Large intestine (tissue), 3 donors: Measurements from ENCODE around the gene ACTN4. TPM values are rescaled to one million over a fixed set of nuclear protein-coding genes. Genes with fewer than 3 reads are reported as not detected.

ENCODE experiments used
- DNase-seq, 2 donors: peaks; one replicate each; pipeline versions ENCODE4 v3.0.0 to v3.0.0-alpha.2; 2013
- H3K27ac ChIP-seq: one replicate; pipeline ENCODE4 v1.5.1; 2013; ENCODE audit warnings: low read length
- H3K27me3 ChIP-seq: 2 replicates; pipeline ENCODE4 v1.6.1; 2013; ENCODE audit warnings: low read length; ENCODE audit not compliant: control insufficient read depth, insufficient read depth
- H3K36me3 ChIP-seq: 2 replicates; pipeline ENCODE4 v1.6.1; 2013; ENCODE audit warnings: low read length; ENCODE audit not compliant: control insufficient read depth, insufficient read depth
- H3K4me1 ChIP-seq: one replicate; pipeline ENCODE4 v1.6.1; 2013; ENCODE audit warnings: low read length; ENCODE audit not compliant: control insufficient read depth, insufficient read depth
- H3K4me3 ChIP-seq: one replicate; pipeline ENCODE4 v1.5.1; 2013; ENCODE audit warnings: low read length
- H3K9me3 ChIP-seq: one replicate; pipeline ENCODE4 v1.6.1; 2013; ENCODE audit warnings: mild to moderate bottlenecking, low read depth, low read length, moderate library complexity; ENCODE audit not compliant: control insufficient read depth
- WGBS: methylation state at CpG from one replicate; pipeline ENCODE4 v1.1.5; 2013; ENCODE audit warnings: low lambda C conversion rate; ENCODE audit not compliant: insufficient coverage; 5-methylcytosine and 5-hydroxymethylcytosine counted together
- polyA plus RNA-seq: library from polyadenylated mRNA; unstranded; fragments of 120-200 nt; gene quantifications from one replicate; pipeline ENCODE4 v1.2.1, GENCODE V29; 2013

Gene ACTN4
- polyA plus RNA-seq, 1 donor = 747 TPM

DNA sequence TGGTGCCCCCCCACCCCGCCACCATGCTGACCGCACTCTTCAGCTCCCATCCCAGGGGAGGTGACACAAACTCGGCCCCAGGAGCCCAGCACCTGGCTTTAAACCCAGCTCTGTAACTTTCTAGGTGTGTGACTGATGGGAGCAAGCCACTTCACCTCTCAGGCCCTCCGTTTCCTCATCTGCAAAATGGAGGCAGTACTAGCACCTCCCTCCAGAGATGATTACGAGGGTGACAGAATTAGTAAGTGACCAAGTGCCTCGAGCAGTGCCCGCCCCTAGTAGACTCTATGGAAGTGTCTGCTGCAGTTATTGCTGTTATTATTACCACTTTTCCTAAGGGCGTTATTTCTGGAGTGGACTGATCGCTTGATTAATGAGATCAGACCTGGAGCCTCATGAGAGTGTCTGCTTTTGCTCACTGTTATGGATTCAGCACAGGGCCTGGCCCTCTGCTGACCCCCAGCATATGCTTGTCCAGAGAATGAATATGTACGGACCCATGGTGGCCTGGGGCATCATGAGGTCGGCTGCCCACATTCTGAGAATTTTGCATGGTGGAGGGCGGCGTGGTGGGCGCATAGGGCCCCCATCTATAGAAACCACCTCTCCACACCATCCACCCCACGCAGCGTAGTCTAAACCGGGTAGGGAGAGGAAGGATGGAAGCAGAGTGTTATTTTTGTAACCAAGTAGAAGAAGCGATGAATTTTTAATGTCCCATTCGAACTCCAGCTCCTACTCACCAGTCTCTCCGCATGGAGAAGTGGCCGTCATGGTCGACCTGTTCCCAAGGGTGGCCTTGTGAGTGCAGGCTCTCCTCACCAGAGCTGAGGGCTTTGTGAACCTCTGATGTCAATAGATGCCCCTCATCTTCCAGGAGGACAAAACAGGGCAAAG, 48.6 kb downstream of the ACTN4 start:
- peak overlapping the region; percentile 99 for H3K27ac ChIP-seq
- peaks cover 85% of the 10 kb centered on the region for H3K36me3 ChIP-seq
- no CpG with 5 or more reads among the region's 22 CpGs for WGBS
- H3K27me3 ChIP-seq = no peaks in the 10 kb centered on the region
- H3K4me1 ChIP-seq = peaks cover 99% of the 10 kb centered on the region
- H3K9me3 ChIP-seq = no peaks in the 10 kb centered on the region
- no peak for DNase-seq
- H3K4me3 ChIP-seq = no peak overlapping the region

DNA sequence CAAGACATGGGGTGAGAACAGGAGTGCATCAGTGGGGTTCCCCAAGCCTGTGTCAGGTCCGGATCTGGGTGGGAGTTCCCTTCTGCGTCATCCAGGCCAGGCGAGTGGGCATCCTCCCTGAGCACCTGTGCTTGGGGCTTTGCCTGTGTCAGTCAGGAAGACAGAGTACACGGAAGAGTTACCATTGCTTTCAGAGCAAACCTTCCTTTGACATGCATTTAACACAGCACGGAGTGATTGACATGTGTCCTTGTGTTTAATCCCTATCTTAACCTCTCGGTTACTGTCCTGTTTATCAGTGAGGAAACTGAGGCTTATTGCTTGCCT, 49.2 kb downstream of the ACTN4 start:
- 100% methylated on average over 1 of the region's 6 CpGs for WGBS
- peaks cover 100% of the 10 kb centered on the region for H3K4me1 ChIP-seq

DNA sequence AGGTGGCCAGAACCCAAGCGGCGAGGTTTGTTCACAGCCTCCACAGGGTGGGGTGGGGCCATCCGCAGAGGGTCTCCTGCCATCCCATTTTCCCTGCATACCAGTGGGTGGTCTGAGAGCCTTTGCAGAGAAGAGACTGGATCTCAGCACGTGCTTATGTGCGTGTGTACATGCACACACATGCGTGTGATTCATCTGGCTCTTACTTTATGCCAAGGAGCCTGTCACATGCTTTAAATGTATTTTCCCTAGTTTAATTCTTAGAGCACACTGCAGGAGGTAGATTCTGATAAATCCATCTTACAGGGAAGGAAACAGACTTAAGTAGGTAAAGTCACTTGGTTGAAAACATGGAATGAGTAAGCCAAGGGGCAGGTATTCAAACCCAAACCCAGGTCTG, 49.7 kb downstream of the ACTN4 start:
- Histone ChIP-seq H3K9me3 (no peaks in the 10 kb centered on the region), H3K27me3 (no peaks in the 10 kb centered on the region), H3K4me3 (no peak overlapping the region), H3K36me3 (peaks cover 92% of the 10 kb centered on the region), H3K4me1 (peaks cover 100% of the 10 kb centered on the region), H3K27ac (peak overlapping the region; percentile 99)
- DNase-seq = no peak
- no CpG with 5 or more reads among the region's 6 CpGs for WGBS

More for the DNA sequence above, 49.2 kb downstream of the ACTN4 start:
- Histone ChIP-seq H3K4me3 (no peak overlapping the region), H3K36me3 (peaks cover 90% of the 10 kb centered on the region), H3K9me3 (no peaks in the 10 kb centered on the region), H3K27ac (peak overlapping the region; percentile 99), H3K27me3 (no peaks in the 10 kb centered on the region)
- no peak for DNase-seq

DNA sequence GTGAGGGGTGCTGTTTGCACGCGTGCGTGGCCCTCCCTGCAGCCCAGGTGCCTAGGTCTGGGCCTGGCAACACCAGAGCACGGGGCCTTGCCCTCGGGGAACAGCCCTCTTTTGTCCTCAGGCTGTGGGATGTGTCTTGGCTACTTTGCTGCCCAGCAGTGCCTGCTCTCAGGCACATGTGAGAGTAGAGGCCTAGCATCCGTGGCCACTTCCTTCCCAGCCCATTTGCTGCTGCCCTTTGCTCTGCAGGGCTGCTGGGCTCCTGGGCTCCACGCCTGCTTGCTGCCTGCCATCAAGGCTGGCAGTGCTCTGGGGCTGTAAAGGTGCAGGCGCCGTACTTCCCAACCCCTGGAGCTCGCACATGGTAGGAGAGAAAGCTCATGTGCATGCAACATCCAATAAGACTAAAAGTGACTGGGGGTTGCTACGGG, 50.2 kb downstream of the ACTN4 start:
- Histone ChIP-seq H3K36me3 (peaks cover 93% of the 10 kb centered on the region), H3K4me1 (peaks cover 100% of the 10 kb centered on the region), H3K9me3 (no peaks in the 10 kb centered on the region), H3K4me3 (no peak overlapping the region), H3K27me3 (no peaks in the 10 kb centered on the region), H3K27ac (peak overlapping the region; percentile 99)
- no peak for DNase-seq
- no CpG with 5 or more reads among the region's 11 CpGs for WGBS

DNA sequence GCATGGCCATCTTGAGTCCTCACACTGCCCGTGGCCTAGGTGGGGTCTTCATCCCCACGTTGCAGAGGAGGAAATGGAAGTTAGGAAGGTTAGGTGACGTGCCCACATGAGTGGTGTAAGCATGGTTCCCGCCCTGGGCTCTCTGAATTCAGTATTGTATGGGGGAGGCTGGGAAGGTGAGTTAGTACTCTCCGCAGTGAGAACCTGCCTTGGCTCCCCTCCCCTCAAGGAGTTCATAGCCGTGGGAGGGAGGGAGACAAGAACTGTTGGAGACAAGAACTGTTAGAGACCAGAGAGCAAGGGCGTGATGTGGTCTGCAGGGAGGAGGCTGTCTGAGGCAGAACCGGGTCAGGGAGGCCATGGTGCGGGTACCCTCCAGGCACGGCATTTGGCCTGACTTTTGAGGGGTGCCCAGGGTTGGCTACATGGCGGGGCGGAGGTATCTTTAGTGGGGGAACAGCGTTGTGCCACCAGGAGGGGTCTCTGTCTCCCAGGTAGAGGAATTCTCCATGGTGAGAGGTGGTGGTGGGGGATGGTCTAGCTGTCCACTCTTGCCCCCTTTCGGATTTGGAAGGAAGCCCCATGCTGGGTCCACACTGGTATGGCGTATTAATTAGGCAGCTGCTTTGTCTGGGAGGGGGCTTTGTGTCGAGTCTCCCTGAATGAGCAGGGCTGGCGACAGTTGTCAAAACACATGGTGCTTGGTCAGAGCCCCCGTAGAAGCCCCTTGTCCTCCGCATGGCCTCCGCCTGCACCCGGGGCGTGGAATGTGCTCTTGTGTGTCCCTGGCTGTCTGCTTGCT, 51.0 kb downstream of the ACTN4 start:
- peak overlapping the region; percentile 99 for H3K27ac ChIP-seq
- peaks cover 93% of the 10 kb centered on the region for H3K36me3 ChIP-seq
- H3K9me3 ChIP-seq = no peaks in the 10 kb centered on the region
- peaks cover 100% of the 10 kb centered on the region for H3K4me1 ChIP-seq
- no peak overlapping the region for H3K4me3 ChIP-seq
- 53% methylated on average over 2 of the region's 22 CpGs for WGBS
- no peak for DNase-seq
- no peaks in the 10 kb centered on the region for H3K27me3 ChIP-seq

DNA sequence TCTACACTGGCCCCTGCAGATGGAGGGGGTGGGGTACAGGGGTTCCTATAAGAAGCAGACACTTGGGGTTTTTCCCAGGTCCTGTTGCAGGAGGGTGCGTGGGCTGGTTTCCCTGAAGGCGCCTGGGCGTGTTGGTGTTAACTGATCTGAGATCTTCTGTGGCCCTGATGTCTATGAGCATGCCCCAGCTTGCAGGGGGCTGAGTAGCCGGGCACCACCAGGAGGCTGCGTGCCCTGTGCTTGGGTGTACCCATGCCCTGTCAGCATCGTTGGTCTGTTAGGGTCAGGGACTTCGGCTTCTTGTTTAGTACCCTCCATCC, 51.5 kb downstream of the ACTN4 start:
- no peaks in the 10 kb centered on the region for H3K9me3 ChIP-seq
- WGBS = no CpG with 5 or more reads among the region's 7 CpGs
- H3K27me3 ChIP-seq = no peaks in the 10 kb centered on the region
- H3K36me3 ChIP-seq = peaks cover 93% of the 10 kb centered on the region
- H3K4me1 ChIP-seq = peaks cover 100% of the 10 kb centered on the region
- no peak overlapping the region for H3K4me3 ChIP-seq
- DNase-seq = no peak
- peak overlapping the region; percentile 99 for H3K27ac ChIP-seq

DNA sequence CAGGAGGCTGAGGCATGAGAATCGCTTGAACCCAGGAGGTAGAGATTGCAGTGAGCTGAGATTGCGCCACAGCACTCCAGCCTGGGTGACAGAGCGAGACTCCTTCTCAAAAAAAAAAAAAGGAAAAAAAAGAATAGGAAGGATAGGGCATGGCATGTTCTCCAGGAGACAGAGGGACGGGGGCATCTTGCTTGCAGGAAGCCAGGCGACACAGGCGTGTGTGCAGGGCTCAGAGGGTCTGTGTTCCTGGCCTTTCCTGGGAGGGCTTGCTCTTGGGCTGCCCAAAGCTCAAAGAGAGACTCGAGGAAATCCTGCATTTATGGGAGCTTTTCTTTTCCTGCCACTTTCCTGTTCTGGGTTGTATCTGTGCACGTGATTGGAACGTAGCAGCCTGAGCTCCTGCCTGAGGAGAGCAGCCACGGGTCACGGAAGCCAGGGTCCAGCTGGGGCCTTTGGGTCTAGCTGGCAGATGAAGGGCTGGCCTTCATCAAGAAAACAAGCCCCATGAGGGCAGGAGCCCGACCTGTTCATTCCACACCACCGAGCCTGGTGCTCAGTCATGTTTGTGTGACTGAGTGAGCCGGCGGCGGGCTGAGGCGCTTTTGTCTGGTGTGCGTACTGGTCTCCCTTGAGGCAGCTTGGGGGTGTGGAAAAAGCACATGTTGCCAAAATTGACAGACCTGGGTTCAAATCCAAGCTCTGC, 52.3 kb downstream of the ACTN4 start:
- Histone ChIP-seq H3K9me3 (no peaks in the 10 kb centered on the region), H3K27ac (peak overlapping the region; percentile 99), H3K4me1 (peaks cover 100% of the 10 kb centered on the region), H3K4me3 (no peak overlapping the region), H3K27me3 (no peaks in the 10 kb centered on the region), H3K36me3 (peaks cover 95% of the 10 kb centered on the region)
- DNase-seq = no peak
- no CpG with 5 or more reads among the region's 18 CpGs for WGBS

DNA sequence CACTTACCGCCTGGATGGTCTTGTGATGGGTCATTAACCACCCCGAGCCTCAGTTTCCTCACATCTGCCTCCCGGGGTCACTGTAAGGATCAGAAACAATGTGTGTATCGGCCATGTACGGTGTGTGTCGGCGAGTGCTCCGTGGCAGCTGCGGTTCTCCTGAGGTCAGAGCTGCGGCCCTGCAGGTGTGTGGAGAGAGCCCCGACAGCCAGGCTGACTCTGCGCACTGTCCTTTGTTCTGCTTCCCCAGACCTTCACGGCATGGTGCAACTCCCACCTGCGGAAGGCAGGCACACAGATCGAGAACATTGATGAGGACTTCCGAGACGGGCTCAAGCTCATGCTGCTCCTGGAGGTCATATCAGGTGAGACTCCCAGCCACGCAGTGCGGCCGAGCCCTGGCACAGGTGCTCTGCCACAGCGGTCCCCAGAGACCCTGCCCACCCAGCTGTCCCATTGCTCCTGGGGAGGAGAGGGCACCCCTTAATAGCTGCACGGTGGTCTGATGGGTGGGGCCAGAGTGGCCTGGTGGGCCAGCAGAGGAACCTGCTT, 53.0 kb downstream of the ACTN4 start:
- DNase-seq = peak in 1 of 2 donors; percentile 67
- Histone ChIP-seq H3K27me3 (no peaks in the 10 kb centered on the region), H3K4me3 (no peak overlapping the region), H3K9me3 (no peaks in the 10 kb centered on the region), H3K4me1 (peaks cover 100% of the 10 kb centered on the region), H3K27ac (peak overlapping the region; percentile 99), H3K36me3 (peaks cover 95% of the 10 kb centered on the region)
- WGBS = no CpG with 5 or more reads among the region's 22 CpGs

DNA sequence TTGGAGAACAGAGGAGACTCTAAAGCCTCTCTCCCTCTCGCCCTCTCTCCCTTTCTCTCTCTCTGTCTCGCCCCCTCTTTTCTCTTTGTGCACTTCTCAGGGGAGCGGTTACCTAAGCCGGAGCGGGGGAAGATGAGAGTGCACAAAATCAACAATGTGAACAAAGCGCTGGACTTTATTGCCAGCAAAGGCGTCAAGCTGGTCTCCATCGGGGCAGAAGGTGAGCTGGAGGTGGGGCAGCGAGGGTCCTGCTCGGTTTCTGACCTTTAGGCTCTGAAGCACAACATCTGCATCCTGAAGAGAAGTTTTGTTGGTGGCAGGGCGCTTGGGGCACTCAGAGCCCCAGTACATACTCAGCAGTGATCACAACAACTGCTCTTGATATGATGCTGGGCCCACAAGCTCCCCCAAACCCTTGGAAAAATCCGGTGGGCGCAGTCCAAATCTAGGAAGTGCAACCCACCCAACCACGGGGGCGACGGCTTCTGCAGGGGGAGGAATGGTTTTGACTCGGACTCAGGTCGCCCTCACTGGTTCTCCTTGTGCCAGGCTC, 53.5 kb downstream of the ACTN4 start:
- Histone ChIP-seq H3K9me3 (no peaks in the 10 kb centered on the region), H3K36me3 (peaks cover 95% of the 10 kb centered on the region), H3K27me3 (no peaks in the 10 kb centered on the region), H3K27ac (peak overlapping the region; percentile 99), H3K4me1 (peaks cover 95% of the 10 kb centered on the region), H3K4me3 (no peak overlapping the region)
- no peak for DNase-seq
- no CpG with 5 or more reads among the region's 18 CpGs for WGBS
